Loucy (cell line): ENCODE measurements around the gene RNASEH2A.
"Not testable (repeated sequence)": the region's sequence is repeated elsewhere in the genome, so short reads cannot be mapped to it uniquely, and the experiment has no call there.

Experiments used
- H2AFZ ChIP-seq: fragments of 200-600 bp; sonication (generic); 2 replicates; pipeline ENCODE4 v1.6.0; 2016; ENCODE audit warnings: antibody characterized with exemption, mild to moderate bottlenecking, low read length, moderate library complexity
- H3F3A ChIP-seq: fragments of 200-600 bp; 2 replicates; pipeline ENCODE4 v1.6.0; 2016; ENCODE audit warnings: antibody characterized with exemption, low read depth, mild to moderate bottlenecking
- H3K27me3 ChIP-seq: fragments of 200-600 bp; sonication (generic); 2 replicates; pipeline ENCODE4 v1.6.1; 2014; ENCODE audit warnings: low read length, mild to moderate bottlenecking; ENCODE audit not compliant: insufficient read depth, poor library complexity, severe bottlenecking
- H3K36me3 ChIP-seq: fragments of 200-600 bp; sonication (generic); 2 replicates; pipeline ENCODE4 v1.6.1; 2016; ENCODE audit warnings: low read length; ENCODE audit not compliant: insufficient read depth
- H3K4me1 ChIP-seq: fragments of 200-600 bp; sonication (generic); 2 replicates; pipeline ENCODE4 v1.5.1; 2014; ENCODE audit warnings: low read length, mild to moderate bottlenecking; ENCODE audit not compliant: insufficient read depth, poor library complexity, severe bottlenecking
- H3K4me2 ChIP-seq: fragments of 200-600 bp; sonication (generic); 2 replicates; pipeline ENCODE4 v1.6.0; 2014; ENCODE audit warnings: antibody characterized with exemption, low read length, low read depth, mild to moderate bottlenecking; ENCODE audit not compliant: poor library complexity, severe bottlenecking
- H3K4me3 ChIP-seq: fragments of 200-600 bp; sonication (generic); 2 replicates; pipeline ENCODE4 v1.5.1; 2014; ENCODE audit warnings: low read length, mild to moderate bottlenecking, mixed read lengths; ENCODE audit not compliant: poor library complexity, severe bottlenecking
- H3K79me2 ChIP-seq: fragments of 200-600 bp; sonication (generic); 2 replicates; pipeline ENCODE4 v1.6.1; 2014; ENCODE audit warnings: low read length; ENCODE audit not compliant: insufficient read depth
- H3K9ac ChIP-seq: fragments of 200-600 bp; sonication (generic); 2 replicates; pipeline ENCODE4 v1.6.0; 2014; ENCODE audit warnings: mild to moderate bottlenecking, low read depth, low read length, moderate library complexity; ENCODE audit not compliant: poor library complexity, severe bottlenecking
- H3K9me2 ChIP-seq: fragments of 200-600 bp; sonication (generic); replicated peaks from 2 replicates; pipeline ENCODE4 v1.6.1; 2016; ENCODE audit warnings: low read depth, low read length, mixed read lengths
- H3K9me3 ChIP-seq: fragments of 200-600 bp; sonication (generic); 2 replicates; pipeline ENCODE4 v1.6.1; 2014; ENCODE audit warnings: mild to moderate bottlenecking, antibody characterized with exemption, low read length, low read depth; ENCODE audit not compliant: insufficient read depth
- H4K20me1 ChIP-seq: fragments of 200-600 bp; sonication (generic); 2 replicates; pipeline ENCODE4 v1.6.0; 2014; ENCODE audit warnings: antibody characterized with exemption, low read length, mild to moderate bottlenecking; ENCODE audit not compliant: insufficient read depth, poor library complexity, severe bottlenecking
- CTCF ChIP-seq: fragments of 200-600 bp; sonication (generic); conservative IDR thresholded peaks from 2 replicates; pipeline ENCODE4 v1.5.1; 2014; ENCODE audit warnings: mild to moderate bottlenecking, antibody characterized with exemption, low read length
- EZH2phosphoT487 ChIP-seq: fragments of 200-600 bp; IDR thresholded peaks from 2 replicates; pipeline ENCODE4 v1.6.1; 2018; ENCODE audit warnings: antibody characterized with exemption, mild to moderate bottlenecking, moderate library complexity, borderline replicate concordance

RNASEH2A gene

GRCh38 chr19:12843999-12844732, 37.8 kb downstream of the RNASEH2A start:
- TF ChIP-seq EZH2phosphoT487 (no peak), CTCF (no peak)
- Histone ChIP-seq H3K9ac (no peak overlapping the region), H3K4me2 (no peak overlapping the region), H3K79me2 (peaks cover 22% of the 10 kb centered on the region), H3K4me3 (no peak overlapping the region), H3K9me2 (no peaks in the 10 kb centered on the region), H3F3A (no peaks in the 10 kb centered on the region), H3K36me3 (no peaks in the 10 kb centered on the region), H2AFZ (no peak overlapping the region), H3K9me3 (no peaks in the 10 kb centered on the region), H4K20me1 (peaks cover 32% of the 10 kb centered on the region), H3K4me1 (peaks cover 4% of the 10 kb centered on the region), H3K27me3 (no peaks in the 10 kb centered on the region)

- not testable (repeated sequence) for H3K9me3 ChIP-seq, H3K4me2 ChIP-seq, H3K79me2 ChIP-seq, H3K9ac ChIP-seq, H3K27me3 ChIP-seq, H3K36me3 ChIP-seq, H3K9me2 ChIP-seq, H2AFZ ChIP-seq, H3K4me3 ChIP-seq, H3K4me1 ChIP-seq, H3F3A ChIP-seq
- peaks cover 11% of the 10 kb centered on the region for H4K20me1 ChIP-seq
Observed at GRCh38 chr19:12846613-12847012, 40.2 kb downstream of the RNASEH2A start.

GRCh38 chr19:12847159-12848139, 41.1 kb downstream of the RNASEH2A start:
- Histone ChIP-seq H3K4me2 (peak overlapping the region; percentile 47), H3K9me2 (no peaks in the 10 kb centered on the region), H3K9ac (no peak overlapping the region), H3K4me1 (no peaks in the 10 kb centered on the region), H4K20me1 (peaks cover 11% of the 10 kb centered on the region), H3K9me3 (no peaks in the 10 kb centered on the region), H3K79me2 (no peaks in the 10 kb centered on the region), H2AFZ (peak overlapping the region; percentile 17; the same call in 1 of the 2 replicates), H3K36me3 (no peaks in the 10 kb centered on the region), H3F3A (no peaks in the 10 kb centered on the region), H3K4me3 (no peak overlapping the region), H3K27me3 (no peaks in the 10 kb centered on the region)
- TF ChIP-seq CTCF: peak; percentile 91
- TF ChIP-seq EZH2phosphoT487: no peak
